ENCODE data around the gene CKAP4.

Gene CKAP4

GRCh38 chr12:106274575-106275121 lies 26.8 kb upstream of the CKAP4 start:
- DNase-seq, result no peak

- DNase-seq, result no peak
These were observed 26.2 kb upstream of the CKAP4 start for GRCh38 chr12:106274012-106274411.

- DNase-seq, result no peak
These were observed 25.7 kb upstream of the CKAP4 start for GRCh38 chr12:106273491-106273890.

- no peak for DNase-seq
These were observed 24.0 kb upstream of the CKAP4 start for GRCh38 chr12:106271575-106272505.

- DNase-seq, result no peak
These were observed 21.4 kb upstream of the CKAP4 start for GRCh38 chr12:106269150-106269771.

GRCh38 chr12:106267535-106267934 lies 19.7 kb upstream of the CKAP4 start:
- no peak for DNase-seq

GRCh38 chr12:106265116-106265515 lies 17.3 kb upstream of the CKAP4 start:
- no peak for DNase-seq

- no peak for DNase-seq
These were observed 11.1 kb upstream of the CKAP4 start for GRCh38 chr12:106258935-106259334.

- DNase-seq, result no peak
These were observed 10.4 kb upstream of the CKAP4 start for GRCh38 chr12:106258226-106258625.

GRCh38 chr12:106256524-106256923 lies 8.7 kb upstream of the CKAP4 start:
- DNase-seq, result no peak

GRCh38 chr12:106255952-106256351 lies 8.1 kb upstream of the CKAP4 start:
- no peak for DNase-seq

GRCh38 chr12:106255493-106255892 lies 7.7 kb upstream of the CKAP4 start:
- DNase-seq, result no peak

GRCh38 chr12:106254724-106255123 lies 6.9 kb upstream of the CKAP4 start:
- no peak for DNase-seq

GRCh38 chr12:106251631-106252455 lies 4.0 kb upstream of the CKAP4 start:
- DNase-seq, result no peak

- no peak for DNase-seq
These were observed 1.8 kb upstream of the CKAP4 start for GRCh38 chr12:106249411-106250135.

GRCh38 chr12:106248846-106249371 lies 1.1 kb upstream of the CKAP4 start:
- DNase-seq, result no peak

GRCh38 chr12:106248312-106248845 lies 559 bp upstream of the CKAP4 start:
- DNase-seq, result no peak

- no peak for DNase-seq
These were observed 738 bp downstream of the CKAP4 start for GRCh38 chr12:106246891-106247673.

- no peak for DNase-seq
These were observed 2.1 kb downstream of the CKAP4 start for GRCh38 chr12:106245767-106246166.

GRCh38 chr12:106243620-106244019 lies 4.2 kb downstream of the CKAP4 start:
- no peak for DNase-seq

- no peak for DNase-seq
These were observed 7.0 kb downstream of the CKAP4 start for GRCh38 chr12:106240821-106241220.
